K562 (cell line): ENCODE results near the gene ZC3H12C. TPM values are rescaled to one million over a fixed set of nuclear protein-coding genes. Genes with fewer than 3 reads are reported as not detected.

Experiments
- ATAC-seq: fragments of 200-7000 bp; cut with Tn5 transposase; 3 replicates; pipeline ENCODE4 v1.9.1; 2020; ENCODE audit warnings: moderate library complexity
- BruUV-seq: library from RNA; stranded (reverse); fragments of 400-500 nt; replicated peaks from 2 replicates; lab custom pipeline; 2021; lab: Mats Ljungman, UMichigan
- CTCF ChIA-PET: fragments of 300-600 bp; formaldehyde crosslinking; extraction: SDS; loops from one replicate; lab custom pipeline; 2021; ENCODE audit warnings: low intra/inter-chr PET ratio; lab: Yijun Ruan, JAX
- POLR2A ChIA-PET: fragments of 300-600, 350-650 bp; sonication (Branson Sonifier 250); formaldehyde crosslinking; extraction: SDS; loops from one replicate; lab custom pipeline; 2021; ENCODE audit warnings: antibody characterized with exemption, inconsistent platforms; lab: Yijun Ruan, JAX
- DNase-seq, 4 experiments: peaks; one replicate each; pipeline versions ENCODE4 v3.0.0 to v3.0.0-alpha.2; 2011 to 2018; ENCODE audit warnings: low spot score in 3 of 4, mixed read lengths in 3 of 4; ENCODE audit errors: extremely low read depth in 1 of 4
- FAIRE-seq: peaks from 2 replicates; lab custom pipeline; 2011; peaks lifted over from hg19 to GRCh38; lab: Jason Lieb, UNC
- H2AFZ ChIP-seq: 2 replicates; pipeline ENCODE4 v1.6.0; 2011; ENCODE audit warnings: low read depth, low read length, control low read depth, inconsistent platforms
- H3K27ac ChIP-seq: fragments of 200-600 bp; 3 replicates; pipeline ENCODE4 v1.8.0; 2011; ENCODE audit warnings: low read depth, mild to moderate bottlenecking, control low read depth, inconsistent platforms, low read length, moderate library complexity, mixed read lengths; ENCODE audit errors: extremely low read depth
- H3K27me3 ChIP-seq, 2 experiments: fragments of 300-600 bp in 1 of 2; 2 replicates in 1 of 2; 3 replicates in 1 of 2; pipeline versions ENCODE4 v1.6.0 to v1.8.0; 2011; ENCODE audit warnings: inconsistent platforms in 2 of 2, low read length in 2 of 2, mild to moderate bottlenecking in 1 of 2, mixed read lengths in 1 of 2, moderate library complexity in 1 of 2; ENCODE audit not compliant: control insufficient read depth in 2 of 2, insufficient read depth in 2 of 2
- H3K36me3 ChIP-seq: fragments of 300-600 bp; 3 replicates; pipeline ENCODE4 v1.8.0; 2011; ENCODE audit warnings: mild to moderate bottlenecking, low read length, inconsistent platforms; ENCODE audit not compliant: control insufficient read depth, insufficient read depth
- H3K4me1 ChIP-seq, 2 experiments: fragments of 200-600 bp in 1 of 2; replicated peaks in 1 of 2; 2 replicates in 1 of 2; 3 replicates in 1 of 2; pipeline versions ENCODE4 v1.5.1 to v1.8.0; 2011; ENCODE audit warnings: inconsistent platforms in 2 of 2, low read length in 2 of 2, mild to moderate bottlenecking in 1 of 2, mixed read lengths in 1 of 2, moderate library complexity in 1 of 2; ENCODE audit not compliant: control insufficient read depth in 2 of 2, insufficient read depth in 2 of 2
- H3K4me2 ChIP-seq: 2 replicates; pipeline ENCODE4 v1.6.1; 2011; ENCODE audit warnings: low read length, control low read depth, inconsistent platforms, mixed read lengths; ENCODE audit not compliant: insufficient read depth
- H3K4me3 ChIP-seq: fragments of 200-600 bp; sonication (generic), shearing (Covaris generic); 2 replicates; pipeline ENCODE4 v1.5.1; 2016; ENCODE audit warnings: control low read depth, inconsistent platforms
- H3K79me2 ChIP-seq: fragments of 200-600 bp; 3 replicates; pipeline ENCODE4 v1.8.0; 2011; ENCODE audit warnings: low read length, inconsistent platforms; ENCODE audit not compliant: control insufficient read depth, insufficient read depth
- H3K9ac ChIP-seq, 2 experiments: 2 replicates each; pipeline versions ENCODE4 v1.6.0 to v1.6.1; 2011; ENCODE audit warnings: low read depth in 2 of 2, low read length in 2 of 2, control low read depth in 1 of 2, inconsistent platforms in 1 of 2, mild to moderate bottlenecking in 1 of 2, mixed read lengths in 1 of 2; ENCODE audit not compliant: insufficient read depth in 1 of 2
- H3K9me1 ChIP-seq: one replicate; pipeline ENCODE4 v1.6.0; 2011; ENCODE audit warnings: inconsistent platforms, mild to moderate bottlenecking, low read length, moderate library complexity; ENCODE audit not compliant: control insufficient read depth, insufficient read depth
- H3K9me3 ChIP-seq: replicated peaks from 2 replicates; pipeline ENCODE4 v1.5.1; 2011; ENCODE audit warnings: low read depth, low read length, inconsistent platforms; ENCODE audit not compliant: control insufficient read depth, insufficient read depth
- H4K20me1 ChIP-seq: replicated peaks from 2 replicates; pipeline ENCODE4 v1.6.1; 2011; ENCODE audit warnings: low read length, inconsistent platforms, mixed read lengths; ENCODE audit not compliant: control insufficient read depth, insufficient read depth
- ELF4 ChIP-seq: fragments of 450-650 bp; formaldehyde crosslinking; IDR thresholded peaks from 2 replicates; pipeline ENCODE4 v1.4.0; 2022; ENCODE audit warnings: missing genetic modification characterization
- MAZ ChIP-seq, 2 experiments: fragments of 450-650 bp in 1 of 2; sonication (generic) in 1 of 2; formaldehyde crosslinking; IDR thresholded peaks in 1 of 2; conservative IDR thresholded peaks in 1 of 2; 2 replicates each; pipeline versions ENCODE4 v1.4.0 to v1.5.0; 2020; ENCODE audit warnings: mild to moderate bottlenecking in 1 of 2, missing genetic modification reagents in 1 of 2
- NFXL1 ChIP-seq: fragments of 450-650 bp; formaldehyde crosslinking; IDR thresholded peaks from 2 replicates; pipeline ENCODE4 v1.4.0; 2021; ENCODE audit warnings: mild to moderate bottlenecking
- ZNF766 ChIP-seq: fragments of 200-800 bp; sonication (Bioruptor generic); conservative IDR thresholded peaks from 2 replicates; pipeline ENCODE4 v1.6.1; 2016; ENCODE audit warnings: missing genetic modification characterization, missing compliant biosample characterization
- WGBS: fragments of 100-300 bp; shearing (Covaris generic); methylation state at CpG from one replicate; pipeline ENCODE4 v1.1.6; 2016; ENCODE audit warnings: low coverage, mixed read lengths; ENCODE audit not compliant: insufficient coverage; ENCODE audit errors: missing lambda C conversion rate; 5-methylcytosine and 5-hydroxymethylcytosine counted together
- in situ Hi-C: fragments of 300-500 bp; cut with MboI; formaldehyde crosslinking; loops from 4 replicates; pipeline ENCODE4 v1.15.0; 2018; ENCODE audit warnings: inconsistent platforms, mixed read lengths
- intact Hi-C: fragments of 100-400 bp; cut with micrococcal nuclease; formaldehyde crosslinking; loops from 2 replicates; pipeline ENCODE4 v1.14.2; 2022
- polyA plus RNA-seq, 8 experiments: library from polyadenylated mRNA; depleted of rRNA in 4 of 8; stranded (reverse) in 5 of 8; unstranded in 3 of 8; fragments of >200 nt; fragmentation: Nextera tagmentation in 2 of 8; fragmentation: Illumina TruSeq in 1 of 8; extraction: Ambion mirVana in 2 of 8; extraction: Trizol in 1 of 8; gene quantifications; 2 replicates each; pipeline versions ENCODE4 v1.2.1 to v1.2.3, GENCODE V29; 2011 to 2014; ENCODE audit warnings: inconsistent platforms in 1 of 8, missing spikeins in 1 of 8
- total RNA-seq, 7 experiments: library from RNA; depleted of rRNA in 6 of 7; stranded (reverse); fragments of >200 nt in 6 of 7; fragmentation: Illumina TruSeq in 2 of 7; extraction: Trizol in 2 of 7; gene quantifications; 2 replicates each; pipeline versions ENCODE4 v1.2.1 to v1.2.3, GENCODE V29; 2011 to 2021; ENCODE audit warnings: low replicate concordance in 1 of 7
- TF ChIP-seq, protein P1 (sequence below), 2 experiments: fragments of 450-650 bp; IDR thresholded peaks; 2 replicates each; pipeline ENCODE4 v1.6.1; 2016; ENCODE audit warnings: mild to moderate bottlenecking in 2 of 2, borderline replicate concordance in 1 of 2, low read depth in 1 of 2, moderate library complexity in 1 of 2

Gene ZC3H12C
- total and polyA plus RNA-seq, 9 of the 15 experiments (the other 6 are each of a cell fraction or from before 2014, with no cell fraction given): 0.56 to 5.9 (median 3.3) TPM

DNA sequence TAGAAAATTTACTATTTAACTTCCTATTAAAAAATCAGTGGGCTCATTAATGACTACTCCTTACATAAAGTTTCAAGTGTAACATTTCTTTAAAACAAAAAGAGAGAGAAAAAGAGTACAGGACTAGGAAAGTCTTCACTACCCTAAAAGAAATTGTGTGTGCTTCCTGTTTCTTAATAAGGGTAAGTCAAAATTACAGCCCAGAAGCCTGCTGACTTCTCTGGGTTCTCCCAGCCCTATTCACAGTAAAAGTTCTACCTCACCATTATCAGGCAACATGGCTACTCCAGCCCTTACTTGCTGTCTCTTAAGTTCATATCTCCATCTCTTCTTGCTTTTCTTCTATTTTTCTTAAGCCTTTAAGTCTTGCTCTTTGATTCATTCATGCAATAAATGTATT, 20.3 kb upstream of the ZC3H12C start (continued):
- TF ChIP-seq, protein P1, sequence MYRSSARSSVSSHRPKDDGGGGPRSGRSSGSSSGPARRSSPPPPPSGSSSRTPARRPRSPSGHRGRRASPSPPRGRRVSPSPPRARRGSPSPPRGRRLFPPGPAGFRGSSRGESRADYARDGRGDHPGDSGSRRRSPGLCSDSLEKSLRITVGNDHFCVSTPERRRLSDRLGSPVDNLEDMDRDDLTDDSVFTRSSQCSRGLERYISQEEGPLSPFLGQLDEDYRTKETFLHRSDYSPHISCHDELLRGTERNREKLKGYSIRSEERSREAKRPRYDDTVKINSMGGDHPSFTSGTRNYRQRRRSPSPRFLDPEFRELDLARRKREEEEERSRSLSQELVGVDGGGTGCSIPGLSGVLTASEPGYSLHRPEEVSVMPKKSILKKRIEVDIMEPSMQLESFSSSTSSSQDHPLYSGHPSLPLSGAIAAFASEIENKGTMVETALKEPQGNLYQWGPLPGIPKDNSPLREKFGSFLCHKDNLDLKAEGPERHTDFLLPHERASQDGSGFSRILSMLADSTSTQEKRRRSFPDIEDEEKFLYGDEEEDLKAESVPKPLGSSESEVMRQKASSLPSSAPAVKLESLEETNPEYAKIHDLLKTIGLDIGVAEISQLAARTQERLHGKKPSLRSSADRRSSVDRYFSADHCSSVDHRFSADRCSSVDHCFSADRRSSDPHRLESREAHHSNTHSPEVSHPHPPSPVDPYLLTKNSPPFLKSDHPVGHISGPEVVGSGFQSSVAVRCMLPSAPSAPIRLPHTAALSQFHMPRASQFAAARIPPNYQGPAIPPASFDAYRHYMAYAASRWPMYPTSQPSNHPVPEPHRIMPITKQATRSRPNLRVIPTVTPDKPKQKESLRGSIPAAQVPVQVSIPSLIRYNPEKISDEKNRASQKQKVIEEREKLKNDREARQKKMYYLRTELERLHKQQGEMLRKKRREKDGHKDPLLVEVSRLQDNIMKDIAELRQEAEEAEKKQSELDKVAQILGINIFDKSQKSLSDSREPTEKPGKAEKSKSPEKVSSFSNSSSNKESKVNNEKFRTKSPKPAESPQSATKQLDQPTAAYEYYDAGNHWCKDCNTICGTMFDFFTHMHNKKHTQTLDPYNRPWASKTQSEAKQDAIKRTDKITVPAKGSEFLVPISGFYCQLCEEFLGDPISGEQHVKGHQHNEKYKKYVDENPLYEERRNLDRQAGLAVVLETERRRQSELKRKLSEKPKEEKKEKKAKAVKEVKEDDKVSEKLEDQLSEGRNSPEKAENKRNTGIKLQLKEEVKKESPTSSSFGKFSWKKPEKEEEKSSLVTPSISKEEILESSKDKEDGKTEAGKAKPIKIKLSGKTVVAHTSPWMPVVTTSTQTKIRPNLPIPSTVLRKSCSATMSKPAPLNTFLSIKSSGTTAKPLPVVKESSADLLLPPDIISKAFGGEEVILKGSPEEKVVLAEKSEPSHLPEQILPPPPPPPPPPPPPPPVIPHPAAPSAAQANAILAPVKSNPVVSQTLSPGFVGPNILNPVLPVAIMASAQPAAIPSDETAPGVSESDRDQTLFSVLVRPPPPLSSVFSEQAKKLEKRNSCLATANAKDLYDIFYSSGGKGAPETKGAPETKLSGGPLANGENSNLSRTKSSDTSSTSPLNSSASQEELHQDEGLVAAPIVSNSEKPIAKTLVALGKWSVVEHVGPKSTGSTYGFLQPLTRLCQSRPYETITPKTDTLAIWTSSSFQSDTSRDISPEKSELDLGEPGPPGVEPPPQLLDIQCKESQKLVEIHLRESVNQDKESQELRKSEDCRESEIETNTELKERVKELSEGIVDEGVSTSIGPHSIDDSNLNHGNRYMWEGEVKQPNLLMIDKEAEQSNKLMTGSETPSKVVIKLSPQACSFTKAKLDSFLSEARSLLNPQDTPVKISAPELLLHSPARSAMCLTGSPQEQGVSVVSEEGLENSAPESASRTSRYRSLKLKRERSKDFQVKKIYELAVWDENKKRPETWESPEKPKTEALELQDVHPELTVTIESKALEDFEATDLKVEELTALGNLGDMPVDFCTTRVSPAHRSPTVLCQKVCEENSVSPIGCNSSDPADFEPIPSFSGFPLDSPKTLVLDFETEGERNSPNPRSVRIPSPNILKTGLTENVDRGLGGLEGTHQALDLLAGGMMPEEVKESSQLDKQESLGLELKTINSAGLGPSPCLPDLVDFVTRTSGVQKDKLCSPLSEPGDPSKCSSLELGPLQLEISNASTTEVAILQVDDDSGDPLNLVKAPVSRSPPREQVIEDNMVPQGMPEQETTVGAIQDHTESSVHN (IDR thresholded peaks at IDR 0.05; ENCODE audit: borderline replicate concordance in 1 of 2, low read depth in 1 of 2): no peak

DNA sequence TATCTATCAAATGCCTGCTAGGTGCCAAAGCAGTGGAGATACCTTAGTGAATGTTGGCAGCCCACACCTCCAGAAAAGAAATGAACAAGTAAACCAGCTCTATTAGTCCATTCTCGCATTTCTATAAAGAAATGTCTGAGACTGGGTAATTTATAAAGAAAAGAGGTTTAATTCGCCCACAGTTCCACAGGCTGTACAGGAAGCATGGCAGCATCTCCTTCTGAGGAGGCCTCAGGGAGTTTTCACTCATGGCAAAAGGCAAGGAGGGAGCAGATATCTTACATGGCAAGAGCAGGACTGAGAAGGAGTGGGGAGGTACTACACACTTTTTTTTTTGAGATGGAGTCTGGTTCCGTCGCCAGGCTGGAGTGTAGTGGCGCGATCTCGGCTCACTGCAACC, 18.7 kb upstream of the ZC3H12C start:
- Histone ChIP-seq H3K27ac (peak overlapping the region; percentile 55; the same call in 2 of the 3 replicates), H2AFZ (peak overlapping the region; percentile 76; the same call in 1 of the 2 replicates), H3K9me3 (peaks cover 4% of the 10 kb centered on the region; the same call in 1 of the 2 replicates), H4K20me1 (no peaks in the 10 kb centered on the region), H3K27me3 (no peaks in the 10 kb centered on the region), H3K9ac (no peak overlapping the region; a peak in 1 of 4 replicates), H3K4me1 (peaks cover 4 to 62% of the 10 kb centered on the region in 2 experiments; a peak in 4 of 5 replicates), H3K9me1 (no peaks in the 10 kb centered on the region), H3K4me2 (0 out of 2 replicates have a peak overlapping the region, but pooled peaks have one; percentile 24), H3K4me3 (no peak overlapping the region), H3K79me2 (no peaks in the 10 kb centered on the region), H3K36me3 (no peaks in the 10 kb centered on the region)
- no peak for DNase-seq
- ChIA-PET POLR2A (no interaction called here), CTCF (no interaction called here)
- BruUV-seq: no TSS peak
- ATAC-seq: no peak
- 65% methylated on average over 3 of the region's 7 CpGs for WGBS
- intact Hi-C loops (no loop called here), in situ Hi-C loops (no loop called here)
- FAIRE-seq: no peak
- TF ChIP-seq ELF4 (CRISPR knock-in tag) (no peak), ZNF766 (CRISPR knock-in tag) (peak; percentile 95), MAZ (CRISPR knock-in tag; conservative IDR thresholded peaks at IDR 0.05 in 1 of 2, IDR thresholded peaks at IDR 0.05 in 1 of 2) (no peak), NFXL1 (no peak)
